GM21423 (cell line): ENCODE results near the gene PPFIA4.

Source experiments
- ATAC-seq: cut with Tn5 transposase; IDR thresholded peaks from one replicate; pipeline ENCODE4 v1.9.1; 2021; ENCODE audit warnings: mild to moderate bottlenecking, moderate library complexity; ENCODE audit not compliant: unreplicated experiment

The PPFIA4 gene

GRCh38 chr1:203098445-203098844 lies 72.2 kb downstream of the PPFIA4 start:
- no peak for ATAC-seq

GRCh38 chr1:203098914-203099520 lies 72.7 kb downstream of the PPFIA4 start:
- no peak for ATAC-seq

GRCh38 chr1:203099805-203100515 lies 73.7 kb downstream of the PPFIA4 start:
- no peak for ATAC-seq

DNA sequence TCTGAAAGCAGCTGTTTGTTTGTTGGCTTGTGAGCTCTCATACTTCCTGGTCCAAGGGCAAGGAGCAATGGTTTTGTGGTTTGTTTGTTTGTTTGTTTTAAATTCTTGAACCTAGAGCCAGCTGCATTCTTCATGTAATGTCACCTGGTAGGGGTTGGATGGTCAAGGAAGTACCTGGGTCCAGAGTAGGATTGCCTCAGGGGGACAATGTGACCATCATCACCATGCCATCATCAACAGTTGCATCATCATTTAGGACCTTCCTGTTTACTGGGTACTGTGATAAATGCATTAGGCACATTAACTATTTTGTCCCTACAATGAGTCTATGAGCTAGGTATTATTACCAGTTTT lies 74.2 kb downstream of the PPFIA4 start:
- no peak for ATAC-seq

- ATAC-seq = no peak
Measured at GRCh38 chr1:203101813-203102634, 75.7 kb downstream of the PPFIA4 start.

GRCh38 chr1:203103216-203103615 lies 76.9 kb downstream of the PPFIA4 start:
- ATAC-seq = no peak

DNA sequence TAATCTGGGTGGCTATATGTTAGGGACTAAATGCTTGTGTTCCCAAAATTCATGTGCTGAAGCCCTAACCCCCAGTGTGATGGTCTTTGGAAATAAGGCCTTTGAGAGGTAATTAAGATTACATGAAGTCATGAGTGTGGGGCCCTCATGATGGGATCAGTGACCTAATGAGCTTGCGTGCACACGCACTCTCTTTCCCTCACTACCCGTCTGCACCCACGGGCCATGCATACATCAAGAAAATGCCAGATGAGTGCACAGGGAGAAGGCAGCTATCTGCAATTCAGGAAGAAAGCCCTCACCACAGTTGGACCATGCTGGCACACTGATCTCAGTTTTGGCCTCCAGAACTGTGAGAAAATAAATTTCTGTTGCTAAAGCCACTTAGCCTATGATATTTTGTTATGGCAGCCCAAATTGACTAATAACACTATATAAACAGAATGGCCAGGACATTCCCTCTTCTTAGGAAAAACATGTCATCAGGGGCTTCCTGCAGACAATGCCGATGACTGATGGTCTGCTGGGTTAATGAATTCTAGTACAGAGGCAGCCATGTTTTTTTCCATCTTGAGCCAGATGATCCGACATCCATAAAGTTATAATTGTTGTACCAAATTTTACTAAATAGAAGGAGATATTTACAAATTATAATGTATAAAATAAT lies 77.7 kb downstream of the PPFIA4 start:
- no peak for ATAC-seq

DNA sequence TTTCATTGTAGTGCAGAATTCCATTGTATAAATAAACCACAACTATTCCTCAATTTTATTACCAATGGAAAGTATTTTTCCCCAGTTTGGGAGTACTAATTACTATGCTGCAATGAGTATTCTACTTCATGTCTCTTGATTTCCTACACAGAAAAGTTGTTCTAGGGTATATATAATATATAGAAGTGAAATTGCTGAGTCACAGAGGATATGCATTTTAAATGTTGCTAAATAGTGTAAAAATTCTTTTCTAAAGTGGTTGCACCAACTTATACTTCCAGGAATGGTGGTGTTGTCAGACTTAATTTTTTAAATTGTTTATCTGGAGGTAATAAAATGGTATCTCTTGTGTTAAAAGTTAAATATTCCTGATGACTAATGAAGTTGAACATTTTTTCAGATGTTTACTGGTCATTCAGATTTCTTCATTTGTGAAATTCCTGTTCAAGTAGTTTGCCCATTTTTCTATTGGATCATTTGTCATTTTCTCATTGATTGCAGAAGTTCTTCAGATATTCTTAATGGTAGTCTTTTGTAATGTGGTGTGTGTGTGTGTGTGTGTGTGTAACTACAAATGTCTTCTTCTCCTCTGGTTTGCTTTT lies 78.6 kb downstream of the PPFIA4 start:
- ATAC-seq = no peak

- no peak for ATAC-seq
Measured at GRCh38 chr1:203112475-203112874, 86.2 kb downstream of the PPFIA4 start.

- ATAC-seq = no peak
Measured at GRCh38 chr1:203113308-203113707, 87.0 kb downstream of the PPFIA4 start.

- ATAC-seq = no peak
Measured at GRCh38 chr1:203114202-203114601, 87.9 kb downstream of the PPFIA4 start.

DNA sequence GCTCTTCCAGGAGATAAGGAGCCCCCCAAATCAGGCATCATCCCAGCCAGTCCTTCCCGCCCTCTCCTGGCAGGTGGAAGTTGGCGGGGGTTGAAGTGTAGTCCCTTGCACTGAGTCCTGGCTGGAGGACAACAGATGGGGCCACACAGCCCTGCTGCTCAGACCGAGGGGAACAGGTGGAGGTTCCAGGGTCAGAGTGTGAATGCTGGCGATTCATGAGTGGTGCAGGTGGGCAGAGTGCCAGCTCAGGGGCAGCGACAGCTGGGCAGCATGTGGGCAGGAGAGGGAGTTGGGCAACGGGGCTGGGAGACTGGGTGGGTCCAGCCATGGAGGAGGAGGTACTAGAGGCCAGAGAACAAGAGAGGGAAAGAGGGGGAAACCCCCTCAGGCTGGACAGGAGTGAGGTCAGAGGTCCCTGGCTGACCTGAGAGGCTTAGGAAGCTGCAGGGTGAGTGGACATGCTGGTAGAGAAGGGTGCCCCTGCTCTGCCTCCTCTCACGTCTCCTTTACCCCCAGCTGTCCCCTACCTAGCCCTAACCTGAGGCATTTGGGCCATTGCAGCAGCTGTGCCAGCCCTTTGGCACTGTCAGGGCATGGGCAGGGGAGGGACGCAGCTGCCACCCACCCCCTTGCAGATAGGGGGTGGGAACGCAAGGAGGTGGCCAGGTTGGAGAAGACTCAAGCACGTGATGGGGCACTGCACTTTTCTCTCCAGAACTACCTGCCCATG lies 90.0 kb downstream of the PPFIA4 start:
- ATAC-seq = no peak

- ATAC-seq = no peak
Measured at GRCh38 chr1:203117611-203118575, 91.6 kb downstream of the PPFIA4 start.

- ATAC-seq = no peak
Measured at GRCh38 chr1:203120325-203121153, 94.2 kb downstream of the PPFIA4 start.

DNA sequence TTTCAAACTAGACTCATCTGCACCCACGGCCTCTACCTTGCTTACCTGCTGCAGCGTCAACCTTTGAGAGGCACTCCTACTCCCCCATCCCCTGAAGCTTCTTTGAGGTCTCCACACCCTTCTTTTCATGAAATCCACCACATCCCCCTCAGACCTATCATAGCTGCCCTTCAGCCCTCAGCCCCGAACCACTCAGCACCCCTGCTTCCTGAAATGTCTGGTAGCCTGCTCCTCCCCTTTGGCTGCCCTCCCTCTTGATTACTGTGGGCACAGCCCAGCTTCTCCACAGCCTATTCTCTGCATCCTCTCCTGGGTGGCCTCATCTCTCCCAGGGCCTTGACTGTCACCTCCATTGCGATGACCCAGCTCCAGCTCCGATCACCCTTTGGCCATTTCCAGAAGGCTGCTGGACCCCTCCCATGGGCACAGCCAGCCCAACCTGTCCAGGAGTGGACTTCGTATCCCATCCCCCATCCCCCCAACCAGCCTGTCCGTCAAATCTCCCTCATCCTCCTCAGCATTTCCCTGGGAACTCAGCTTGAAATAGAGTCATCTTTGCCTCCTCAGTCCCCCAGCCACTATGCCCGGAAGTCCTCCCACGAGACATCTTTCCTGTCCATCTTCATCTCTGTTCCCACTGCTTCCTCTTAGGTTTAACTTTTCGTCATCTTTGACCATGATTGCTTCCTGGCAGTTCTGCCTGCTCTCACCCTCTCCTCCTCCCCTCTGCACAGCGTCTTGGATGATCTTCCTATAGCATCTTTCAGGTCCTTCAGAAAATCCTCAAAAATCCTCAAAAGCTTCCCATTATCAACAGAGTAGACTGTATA lies 95.1 kb downstream of the PPFIA4 start:
- no peak for ATAC-seq

DNA sequence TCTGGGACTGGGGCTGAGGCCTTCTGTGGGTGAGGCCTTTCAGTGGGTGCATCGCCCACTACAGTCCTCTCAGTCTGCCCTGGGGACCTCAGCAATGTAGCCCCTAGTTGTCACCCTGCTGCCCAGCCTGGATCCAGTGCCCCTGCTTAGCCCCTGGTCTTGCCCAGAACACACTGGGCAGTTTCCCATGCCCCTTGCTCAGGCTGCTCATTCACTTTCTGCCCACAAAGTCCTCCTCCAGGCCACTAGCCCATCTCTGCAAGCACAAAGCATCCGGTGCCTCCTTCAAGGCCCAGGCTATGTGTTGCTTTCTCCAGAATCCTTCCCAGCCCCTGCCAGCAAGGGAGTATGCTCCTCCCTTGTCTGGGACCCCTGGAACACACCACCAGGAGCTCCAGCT lies 95.9 kb downstream of the PPFIA4 start:
- ATAC-seq = no peak

GRCh38 chr1:203124011-203124410 lies 97.7 kb downstream of the PPFIA4 start:
- no peak for ATAC-seq
